Sigmoid colon (tissue), 4 donors: ENCODE measurements around the gene CSNK1G3.

Experiments used
- EP300 ChIP-seq, 4 donors: sonication (generic); formaldehyde crosslinking; IDR thresholded peaks; one replicate each; pipeline ENCODE4 v1.6.1; 2017; ENCODE audit warnings: antibody characterized with exemption in 4 of 4
- POLR2A ChIP-seq, 2 donors: fragments of 450-650 bp; IDR thresholded peaks; one replicate each; pipeline ENCODE4 v1.6.1; 2016; ENCODE audit warnings: antibody characterized with exemption in 2 of 2, mild to moderate bottlenecking in 2 of 2, moderate library complexity in 2 of 2
- POLR2AphosphoS5 ChIP-seq, 4 donors: sonication (generic); formaldehyde crosslinking; IDR thresholded peaks; one replicate each; pipeline ENCODE4 v1.6.1; 2017; ENCODE audit warnings: antibody characterized with exemption in 4 of 4
- TF ChIP-seq, protein P1 (sequence below), 4 experiments: fragments of 450-650 bp in 3 of 4; fragments of 200-600 bp in 1 of 4; IDR thresholded peaks; one replicate each; pipeline ENCODE4 v1.5.1; 2016 to 2019; ENCODE audit warnings: antibody characterized with exemption in 4 of 4, mild to moderate bottlenecking in 3 of 4, moderate library complexity in 2 of 4

DNA sequence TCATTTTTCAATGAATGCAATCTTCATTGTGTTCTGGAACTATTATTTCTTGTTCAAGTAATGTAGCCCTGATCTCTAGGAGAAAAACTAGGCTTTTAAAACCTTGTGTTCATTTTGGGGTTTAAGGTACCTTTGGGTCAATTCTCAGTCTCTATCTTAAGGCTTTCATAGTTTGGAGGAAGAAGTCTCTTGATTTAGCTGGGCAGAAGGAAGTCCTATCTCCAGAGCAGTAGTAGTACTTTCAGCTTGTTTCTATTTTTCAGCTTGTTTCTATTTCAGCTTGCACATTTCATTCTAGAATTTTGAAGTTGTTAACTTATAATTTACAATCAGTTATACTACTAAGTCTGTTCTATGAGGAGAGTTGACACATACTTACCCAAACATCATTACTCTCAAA, 15.2 kb downstream of the CSNK1G3 start:
- TF ChIP-seq, protein P1, sequence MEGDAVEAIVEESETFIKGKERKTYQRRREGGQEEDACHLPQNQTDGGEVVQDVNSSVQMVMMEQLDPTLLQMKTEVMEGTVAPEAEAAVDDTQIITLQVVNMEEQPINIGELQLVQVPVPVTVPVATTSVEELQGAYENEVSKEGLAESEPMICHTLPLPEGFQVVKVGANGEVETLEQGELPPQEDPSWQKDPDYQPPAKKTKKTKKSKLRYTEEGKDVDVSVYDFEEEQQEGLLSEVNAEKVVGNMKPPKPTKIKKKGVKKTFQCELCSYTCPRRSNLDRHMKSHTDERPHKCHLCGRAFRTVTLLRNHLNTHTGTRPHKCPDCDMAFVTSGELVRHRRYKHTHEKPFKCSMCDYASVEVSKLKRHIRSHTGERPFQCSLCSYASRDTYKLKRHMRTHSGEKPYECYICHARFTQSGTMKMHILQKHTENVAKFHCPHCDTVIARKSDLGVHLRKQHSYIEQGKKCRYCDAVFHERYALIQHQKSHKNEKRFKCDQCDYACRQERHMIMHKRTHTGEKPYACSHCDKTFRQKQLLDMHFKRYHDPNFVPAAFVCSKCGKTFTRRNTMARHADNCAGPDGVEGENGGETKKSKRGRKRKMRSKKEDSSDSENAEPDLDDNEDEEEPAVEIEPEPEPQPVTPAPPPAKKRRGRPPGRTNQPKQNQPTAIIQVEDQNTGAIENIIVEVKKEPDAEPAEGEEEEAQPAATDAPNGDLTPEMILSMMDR (IDR thresholded peaks at IDR 0.05), result no peak
- TF ChIP-seq POLR2AphosphoS5 (IDR thresholded peaks at IDR 0.05), result no peak
- TF ChIP-seq POLR2A (IDR thresholded peaks at IDR 0.05), result no peak
- TF ChIP-seq EP300 (IDR thresholded peaks at IDR 0.05), result no peak
